Neutrophil (primary cell): ENCODE results near the gene SLC25A36.

Experiments used
- H3K27ac ChIP-seq: fragments of 200-600 bp; sonication (generic); 2 replicates; pipeline ENCODE4 v1.5.1; 2016; ENCODE audit warnings: mild to moderate bottlenecking, moderate library complexity
- H3K27me3 ChIP-seq: fragments of 200-600 bp; sonication (generic); 2 replicates; pipeline ENCODE4 v1.6.0; 2016; ENCODE audit warnings: mild to moderate bottlenecking
- H3K36me3 ChIP-seq: fragments of 200-600 bp; sonication (generic); 2 replicates; pipeline ENCODE4 v1.5.1; 2017
- H3K4me1 ChIP-seq, 2 experiments: fragments of 200-600 bp in 1 of 2; sonication (generic) in 1 of 2; 1 replicate in 1 of 2; 2 replicates in 1 of 2; pipeline versions ENCODE4 v1.5.1 to v1.6.1; 2013 to 2016; ENCODE audit warnings: low read depth in 1 of 2, low read length in 1 of 2, mild to moderate bottlenecking in 1 of 2, moderate library complexity in 1 of 2; ENCODE audit not compliant: control insufficient read depth in 1 of 2, insufficient read depth in 1 of 2
- H3K4me3 ChIP-seq, 2 experiments: fragments of 200-600 bp in 1 of 2; sonication (generic) in 1 of 2; 1 replicate in 1 of 2; 2 replicates in 1 of 2; pipeline ENCODE4 v1.5.1; 2013 to 2016; ENCODE audit warnings: low read depth in 1 of 2, low read length in 1 of 2, mild to moderate bottlenecking in 1 of 2, moderate library complexity in 1 of 2
- H3K9me3 ChIP-seq: fragments of 200-600 bp; sonication (generic); 2 replicates; pipeline ENCODE4 v1.5.1; 2016
- CTCF ChIP-seq: fragments of 200-600 bp; sonication (generic); IDR thresholded peaks from 2 replicates; pipeline ENCODE4 v1.5.1; 2016; ENCODE audit warnings: antibody characterized with exemption

SLC25A36 gene

GRCh38 chr3:140954576-140954975 lies 12.9 kb downstream of the SLC25A36 start:
- H3K4me1 ChIP-seq = no peaks in the 10 kb centered on the region
- no peaks in the 10 kb centered on the region for H3K27me3 ChIP-seq
- no peak overlapping the region for H3K4me3 ChIP-seq
- no peak for TF ChIP-seq CTCF
- H3K9me3 ChIP-seq = no peaks in the 10 kb centered on the region
- H3K36me3 ChIP-seq = peaks cover 4% of the 10 kb centered on the region
- H3K27ac ChIP-seq = no peak overlapping the region

GRCh38 chr3:140955645-140956044 lies 14.0 kb downstream of the SLC25A36 start:
- H3K9me3 ChIP-seq = no peaks in the 10 kb centered on the region
- H3K4me1 ChIP-seq = no peaks in the 10 kb centered on the region
- peaks cover 4% of the 10 kb centered on the region for H3K36me3 ChIP-seq
- TF ChIP-seq CTCF = no peak
- no peak overlapping the region for H3K27ac ChIP-seq
- H3K4me3 ChIP-seq = no peak overlapping the region
- no peaks in the 10 kb centered on the region for H3K27me3 ChIP-seq

GRCh38 chr3:140956058-140956835 lies 14.6 kb downstream of the SLC25A36 start:
- Histone ChIP-seq H3K4me1 (no peaks in the 10 kb centered on the region), H3K9me3 (no peaks in the 10 kb centered on the region), H3K27ac (no peak overlapping the region), H3K4me3 (no peak overlapping the region), H3K27me3 (no peaks in the 10 kb centered on the region), H3K36me3 (peaks cover 4% of the 10 kb centered on the region)
- no peak for TF ChIP-seq CTCF

- Histone ChIP-seq H3K27ac (no peak overlapping the region), H3K27me3 (no peaks in the 10 kb centered on the region), H3K9me3 (no peaks in the 10 kb centered on the region), H3K4me3 (no peak overlapping the region), H3K36me3 (peaks cover 23% of the 10 kb centered on the region), H3K4me1 (no peaks in the 10 kb centered on the region)
- no peak for TF ChIP-seq CTCF
Observed at GRCh38 chr3:140972833-140973232, 31.2 kb downstream of the SLC25A36 start.

GRCh38 chr3:140974900-140975299 lies 33.3 kb downstream of the SLC25A36 start:
- H3K36me3 ChIP-seq = peaks cover 33% of the 10 kb centered on the region
- H3K27me3 ChIP-seq = no peaks in the 10 kb centered on the region
- H3K27ac ChIP-seq = no peak overlapping the region
- no peaks in the 10 kb centered on the region for H3K9me3 ChIP-seq
- no peak for TF ChIP-seq CTCF
- no peak overlapping the region for H3K4me3 ChIP-seq
- H3K4me1 ChIP-seq = no peaks in the 10 kb centered on the region
